Progenitor cell of endocrine pancreas (in vitro differentiated cells): ENCODE measurements around the gene SGO2. TPM values are rescaled to one million over a fixed set of nuclear protein-coding genes. Genes with fewer than 3 reads are reported as not detected.
"Not testable (repeated sequence)": the region's sequence is repeated elsewhere in the genome, so short reads cannot be mapped to it uniquely, and the experiment has no call there.

ENCODE experiments used
- DNase-seq: peaks from one replicate; pipeline ENCODE4 v3.0.0; 2021; ENCODE audit warnings: low spot score; ENCODE audit not compliant: unreplicated experiment
- H3K27ac Mint-ChIP-seq: 2 replicates; pipeline ENCODE4 v1.8.0; 2021; ENCODE audit warnings: mild to moderate bottlenecking, moderate library complexity, mixed read lengths
- H3K27me3 Mint-ChIP-seq: 2 replicates; pipeline ENCODE4 v1.8.0; 2021; ENCODE audit warnings: mixed read lengths
- H3K36me3 Mint-ChIP-seq: 2 replicates; pipeline ENCODE4 v1.8.0; 2022; ENCODE audit warnings: mixed read lengths; ENCODE audit not compliant: insufficient read depth
- H3K4me1 Mint-ChIP-seq: 2 replicates; pipeline ENCODE4 v1.8.0; 2021; ENCODE audit warnings: low read depth, mixed read lengths
- H3K4me3 Mint-ChIP-seq: 2 replicates; pipeline ENCODE4 v1.8.0; 2021; ENCODE audit warnings: low read depth, mild to moderate bottlenecking, moderate library complexity, mixed read lengths
- H3K9me3 Mint-ChIP-seq: 2 replicates; pipeline ENCODE4 v1.8.0; 2021; ENCODE audit warnings: low read depth, mixed read lengths
- total RNA-seq: library from RNA; stranded (reverse); gene quantifications from 2 replicates; pipeline ENCODE4 v1.2.1, GENCODE V29; 2021
- TF ChIP-seq, protein P1 (sequence below): fragments of 200-600 bp; sonication (generic); IDR thresholded peaks from one replicate; pipeline ENCODE4 v1.5.0; 2021; ENCODE audit warnings: antibody characterized with exemption, mild to moderate bottlenecking; ENCODE audit not compliant: unreplicated experiment

The SGO2 gene
- total RNA-seq, 1 donor from 2014 or later: 14.1 TPM

- Mint-ChIP-seq H3K4me3 (no peak overlapping the region), H3K36me3 (peaks cover 15% of the 10 kb centered on the region), H3K4me1 (peaks cover 24% of the 10 kb centered on the region), H3K27me3 (no peaks in the 10 kb centered on the region), H3K27ac (no peak overlapping the region), H3K9me3 (peaks cover 14% of the 10 kb centered on the region)
- TF ChIP-seq, protein P1, sequence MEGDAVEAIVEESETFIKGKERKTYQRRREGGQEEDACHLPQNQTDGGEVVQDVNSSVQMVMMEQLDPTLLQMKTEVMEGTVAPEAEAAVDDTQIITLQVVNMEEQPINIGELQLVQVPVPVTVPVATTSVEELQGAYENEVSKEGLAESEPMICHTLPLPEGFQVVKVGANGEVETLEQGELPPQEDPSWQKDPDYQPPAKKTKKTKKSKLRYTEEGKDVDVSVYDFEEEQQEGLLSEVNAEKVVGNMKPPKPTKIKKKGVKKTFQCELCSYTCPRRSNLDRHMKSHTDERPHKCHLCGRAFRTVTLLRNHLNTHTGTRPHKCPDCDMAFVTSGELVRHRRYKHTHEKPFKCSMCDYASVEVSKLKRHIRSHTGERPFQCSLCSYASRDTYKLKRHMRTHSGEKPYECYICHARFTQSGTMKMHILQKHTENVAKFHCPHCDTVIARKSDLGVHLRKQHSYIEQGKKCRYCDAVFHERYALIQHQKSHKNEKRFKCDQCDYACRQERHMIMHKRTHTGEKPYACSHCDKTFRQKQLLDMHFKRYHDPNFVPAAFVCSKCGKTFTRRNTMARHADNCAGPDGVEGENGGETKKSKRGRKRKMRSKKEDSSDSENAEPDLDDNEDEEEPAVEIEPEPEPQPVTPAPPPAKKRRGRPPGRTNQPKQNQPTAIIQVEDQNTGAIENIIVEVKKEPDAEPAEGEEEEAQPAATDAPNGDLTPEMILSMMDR: no peak
- no peak for DNase-seq
These were observed 78.7 kb downstream of the SGO2 start for GRCh38 chr2:200604571-200605255.

- Mint-ChIP-seq H3K36me3 (peaks cover 15% of the 10 kb centered on the region), H3K27me3 (no peaks in the 10 kb centered on the region), H3K9me3 (peaks cover 14% of the 10 kb centered on the region), H3K4me1 (no peaks in the 10 kb centered on the region), H3K4me3 (no peak overlapping the region), H3K27ac (no peak overlapping the region)
- DNase-seq: no peak
- TF ChIP-seq, protein P1: no peak
These were observed 82.5 kb downstream of the SGO2 start for GRCh38 chr2:200608341-200609027.

DNA sequence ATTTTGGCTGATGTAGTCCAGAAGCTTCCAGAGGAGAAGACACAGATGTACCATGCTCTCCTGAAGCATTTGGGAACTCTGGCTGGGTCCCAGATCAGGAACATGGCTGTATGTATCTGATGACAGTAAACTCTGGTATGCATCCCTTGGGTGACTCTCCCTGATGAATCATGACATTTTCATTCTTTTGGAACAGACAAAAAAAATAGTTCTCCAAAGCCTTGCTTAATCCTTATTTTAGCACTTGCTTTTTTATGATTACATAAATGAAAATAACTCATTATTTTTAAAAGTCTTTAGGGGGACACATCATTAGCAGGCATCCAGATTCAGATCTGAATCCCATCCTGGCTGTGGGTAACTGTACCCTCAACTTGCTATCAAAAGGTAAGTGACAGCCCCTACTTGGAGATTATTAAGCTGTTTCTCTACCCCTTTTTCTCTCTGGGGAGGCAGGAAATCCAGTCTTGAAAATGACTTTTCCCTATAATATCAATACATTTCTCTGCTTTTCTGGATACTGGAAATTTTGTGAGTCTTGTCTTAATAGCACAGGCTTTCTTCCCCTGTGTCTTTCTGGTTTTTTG lies 83.1 kb downstream of the SGO2 start:
- no peak overlapping the region for H3K4me3 Mint-ChIP-seq
- no peaks in the 10 kb centered on the region for H3K4me1 Mint-ChIP-seq

GRCh38 chr2:200610217-200610616 lies 84.2 kb downstream of the SGO2 start:
- peaks cover 15% of the 10 kb centered on the region for H3K36me3 Mint-ChIP-seq
- H3K27ac Mint-ChIP-seq, H3K4me3 Mint-ChIP-seq, H3K4me1 Mint-ChIP-seq, H3K27me3 Mint-ChIP-seq, DNase-seq: not testable (repeated sequence)
- H3K9me3 Mint-ChIP-seq: peaks cover 14% of the 10 kb centered on the region

More for the DNA sequence above, 83.1 kb downstream of the SGO2 start:
- Mint-ChIP-seq H3K27ac (no peak overlapping the region), H3K9me3 (peaks cover 14% of the 10 kb centered on the region), H3K27me3 (no peaks in the 10 kb centered on the region), H3K36me3 (peaks cover 15% of the 10 kb centered on the region)
- DNase-seq: no peak
- TF ChIP-seq, protein P1: no peak

DNA sequence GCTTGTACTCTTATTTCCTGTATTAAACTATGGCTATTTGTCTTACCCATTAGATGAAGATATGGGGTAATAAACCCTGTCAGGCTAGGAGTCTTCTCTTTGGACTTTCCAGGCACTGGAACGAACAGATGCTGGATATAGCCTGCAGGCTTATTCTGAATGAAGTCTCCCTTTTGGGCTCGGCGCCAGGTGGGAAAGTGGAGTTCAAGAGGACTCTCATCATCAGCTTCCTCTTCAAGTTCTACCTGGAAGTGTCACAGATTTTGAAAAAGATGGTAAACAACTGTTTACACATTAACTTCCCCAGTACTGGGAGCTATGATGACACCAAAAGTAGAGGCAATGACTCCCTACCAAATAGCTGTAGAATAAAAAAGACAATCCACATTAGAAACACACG lies 87.7 kb downstream of the SGO2 start:
- H3K9me3 Mint-ChIP-seq: no peaks in the 10 kb centered on the region
- no peak overlapping the region for H3K4me3 Mint-ChIP-seq
- H3K27me3 Mint-ChIP-seq: no peaks in the 10 kb centered on the region
- no peak for DNase-seq
- TF ChIP-seq, protein P1: no peak
- H3K4me1 Mint-ChIP-seq: no peaks in the 10 kb centered on the region
- no peaks in the 10 kb centered on the region for H3K36me3 Mint-ChIP-seq
- no peak overlapping the region for H3K27ac Mint-ChIP-seq
